Measurements from ENCODE around the gene ARMC6.

DNA sequence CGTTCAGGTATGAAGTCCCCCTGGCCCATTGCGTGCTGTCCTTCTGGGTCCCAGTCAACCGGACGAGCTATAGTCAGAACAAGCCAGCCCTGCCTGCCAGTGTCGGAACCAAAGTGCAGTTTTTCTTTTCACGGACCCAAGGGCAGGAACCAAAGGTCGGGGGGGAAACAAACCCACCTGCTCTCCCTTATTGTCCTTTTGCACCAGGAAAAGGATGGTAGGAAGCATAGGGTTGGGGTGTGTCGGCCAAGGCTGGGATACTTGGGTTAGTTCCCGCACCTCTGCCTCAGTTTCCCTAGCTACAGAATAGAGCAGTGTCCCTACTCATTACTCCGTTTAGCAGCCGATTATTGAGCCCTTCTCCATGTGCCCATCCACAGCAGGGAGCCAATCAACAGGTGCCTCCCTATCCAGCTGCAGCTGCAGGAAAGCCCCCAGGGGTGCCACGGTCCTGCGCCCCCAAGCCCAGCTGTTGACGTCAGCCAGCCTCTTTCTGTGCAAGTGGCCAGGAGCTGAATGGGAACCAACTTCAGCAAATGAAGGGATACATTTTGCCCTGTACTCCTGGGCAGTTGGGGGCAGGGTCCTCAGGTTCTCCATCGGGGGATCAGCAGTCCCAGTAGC lies 21.0 kb downstream of the ARMC6 start:
- TF ChIP-seq, protein P1, sequence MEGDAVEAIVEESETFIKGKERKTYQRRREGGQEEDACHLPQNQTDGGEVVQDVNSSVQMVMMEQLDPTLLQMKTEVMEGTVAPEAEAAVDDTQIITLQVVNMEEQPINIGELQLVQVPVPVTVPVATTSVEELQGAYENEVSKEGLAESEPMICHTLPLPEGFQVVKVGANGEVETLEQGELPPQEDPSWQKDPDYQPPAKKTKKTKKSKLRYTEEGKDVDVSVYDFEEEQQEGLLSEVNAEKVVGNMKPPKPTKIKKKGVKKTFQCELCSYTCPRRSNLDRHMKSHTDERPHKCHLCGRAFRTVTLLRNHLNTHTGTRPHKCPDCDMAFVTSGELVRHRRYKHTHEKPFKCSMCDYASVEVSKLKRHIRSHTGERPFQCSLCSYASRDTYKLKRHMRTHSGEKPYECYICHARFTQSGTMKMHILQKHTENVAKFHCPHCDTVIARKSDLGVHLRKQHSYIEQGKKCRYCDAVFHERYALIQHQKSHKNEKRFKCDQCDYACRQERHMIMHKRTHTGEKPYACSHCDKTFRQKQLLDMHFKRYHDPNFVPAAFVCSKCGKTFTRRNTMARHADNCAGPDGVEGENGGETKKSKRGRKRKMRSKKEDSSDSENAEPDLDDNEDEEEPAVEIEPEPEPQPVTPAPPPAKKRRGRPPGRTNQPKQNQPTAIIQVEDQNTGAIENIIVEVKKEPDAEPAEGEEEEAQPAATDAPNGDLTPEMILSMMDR (IDR thresholded peaks at IDR 0.05; ENCODE audit: poor library complexity, severe bottlenecking), result no peak
- TF ChIP-seq POLR2AphosphoS5 (IDR thresholded peaks at IDR 0.05) (no peak), EP300 (conservative IDR thresholded peaks at IDR 0.05; ENCODE audit: poor library complexity, severe bottlenecking) (no peak), TAF1 (IDR thresholded peaks at IDR 0.05; ENCODE audit: low read depth) (no peak), SMC3 (conservative IDR thresholded peaks at IDR 0.05; ENCODE audit: poor library complexity) (no peak)
- TF ChIP-seq, protein P2, sequence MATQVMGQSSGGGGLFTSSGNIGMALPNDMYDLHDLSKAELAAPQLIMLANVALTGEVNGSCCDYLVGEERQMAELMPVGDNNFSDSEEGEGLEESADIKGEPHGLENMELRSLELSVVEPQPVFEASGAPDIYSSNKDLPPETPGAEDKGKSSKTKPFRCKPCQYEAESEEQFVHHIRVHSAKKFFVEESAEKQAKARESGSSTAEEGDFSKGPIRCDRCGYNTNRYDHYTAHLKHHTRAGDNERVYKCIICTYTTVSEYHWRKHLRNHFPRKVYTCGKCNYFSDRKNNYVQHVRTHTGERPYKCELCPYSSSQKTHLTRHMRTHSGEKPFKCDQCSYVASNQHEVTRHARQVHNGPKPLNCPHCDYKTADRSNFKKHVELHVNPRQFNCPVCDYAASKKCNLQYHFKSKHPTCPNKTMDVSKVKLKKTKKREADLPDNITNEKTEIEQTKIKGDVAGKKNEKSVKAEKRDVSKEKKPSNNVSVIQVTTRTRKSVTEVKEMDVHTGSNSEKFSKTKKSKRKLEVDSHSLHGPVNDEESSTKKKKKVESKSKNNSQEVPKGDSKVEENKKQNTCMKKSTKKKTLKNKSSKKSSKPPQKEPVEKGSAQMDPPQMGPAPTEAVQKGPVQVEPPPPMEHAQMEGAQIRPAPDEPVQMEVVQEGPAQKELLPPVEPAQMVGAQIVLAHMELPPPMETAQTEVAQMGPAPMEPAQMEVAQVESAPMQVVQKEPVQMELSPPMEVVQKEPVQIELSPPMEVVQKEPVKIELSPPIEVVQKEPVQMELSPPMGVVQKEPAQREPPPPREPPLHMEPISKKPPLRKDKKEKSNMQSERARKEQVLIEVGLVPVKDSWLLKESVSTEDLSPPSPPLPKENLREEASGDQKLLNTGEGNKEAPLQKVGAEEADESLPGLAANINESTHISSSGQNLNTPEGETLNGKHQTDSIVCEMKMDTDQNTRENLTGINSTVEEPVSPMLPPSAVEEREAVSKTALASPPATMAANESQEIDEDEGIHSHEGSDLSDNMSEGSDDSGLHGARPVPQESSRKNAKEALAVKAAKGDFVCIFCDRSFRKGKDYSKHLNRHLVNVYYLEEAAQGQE (IDR thresholded peaks at IDR 0.05; ENCODE audit: borderline replicate concordance), result no peak
